Transverse colon (tissue), 4 donors: ENCODE measurements around the gene PELI2. TPM values are rescaled to one million over a fixed set of nuclear protein-coding genes. Genes with fewer than 3 reads are reported as not detected.

Source experiments
- DNase-seq: peaks from one replicate; pipeline ENCODE4 v3.0.0-alpha.2; 2019
- H3K27ac ChIP-seq, 4 donors: fragments of 200-600 bp; sonication (generic); 2 replicates each; pipeline ENCODE4 v1.5.1; 2016 to 2018; ENCODE audit warnings: inconsistent platforms in 4 of 4
- H3K27me3 ChIP-seq: fragments of 200-600 bp; sonication (generic); 2 replicates; pipeline ENCODE4 v1.5.1; 2017; ENCODE audit warnings: inconsistent platforms
- H3K36me3 ChIP-seq, 4 donors: fragments of 200-600 bp; sonication (generic); 2 replicates each; pipeline ENCODE4 v1.5.1; 2017 to 2019; ENCODE audit warnings: inconsistent platforms in 4 of 4
- H3K4me1 ChIP-seq, 4 donors: fragments of 200-600 bp; sonication (generic); 2 replicates each; pipeline ENCODE4 v1.5.1; 2017 to 2020; ENCODE audit warnings: inconsistent platforms in 4 of 4
- H3K4me3 ChIP-seq, 4 donors: fragments of 200-600 bp; sonication (generic); 1 replicate in 1 of 4; 2 replicates in 3 of 4; pipeline versions ENCODE4 v1.5.1 to v1.6.1; 2017 to 2019; ENCODE audit warnings: inconsistent platforms in 4 of 4
- H3K9me3 ChIP-seq, 2 donors: fragments of 200-600 bp; sonication (generic); 2 replicates each; pipeline ENCODE4 v1.5.1; 2017 to 2019; ENCODE audit warnings: inconsistent platforms in 2 of 2
- CTCF ChIP-seq, 5 experiments: fragments of 200-600 bp in 3 of 5; fragments of 450-650 bp in 2 of 5; sonication (generic) in 3 of 5; IDR thresholded peaks; 1 replicate in 2 of 5; 2 replicates in 3 of 5; pipeline ENCODE4 v1.5.1; 2016 to 2017; ENCODE audit warnings: antibody characterized with exemption in 5 of 5, inconsistent platforms in 3 of 5, mild to moderate bottlenecking in 2 of 5, moderate library complexity in 1 of 5
- EP300 ChIP-seq: sonication (generic); formaldehyde crosslinking; IDR thresholded peaks from one replicate; pipeline ENCODE4 v1.6.1; 2017; ENCODE audit warnings: antibody characterized with exemption, low read depth
- POLR2A ChIP-seq: fragments of 450-650 bp; IDR thresholded peaks from one replicate; pipeline ENCODE4 v1.6.1; 2016; ENCODE audit warnings: antibody characterized with exemption, mild to moderate bottlenecking, moderate library complexity
- POLR2AphosphoS5 ChIP-seq, 3 donors: sonication (generic); formaldehyde crosslinking; IDR thresholded peaks; one replicate each; pipeline ENCODE4 v1.6.1; 2016; ENCODE audit warnings: antibody characterized with exemption in 3 of 3
- WGBS, 2 donors: methylation state at CpG; one replicate each; pipeline ENCODE4 v1.1.5; 2018; ENCODE audit warnings: low coverage in 1 of 2; 5-methylcytosine and 5-hydroxymethylcytosine counted together
- in situ Hi-C, 4 donors: fragments of 200-750 bp; cut with MboI; loops; one replicate each; pipeline versions ENCODE4 v1.15.0 to v1.15.1; 2017; ENCODE audit warnings: low sequenced_read_pairs in 3 of 4, low pct_ligation_motif_present in 1 of 4, low pct_unique_long_range_greater_than_20kb in 1 of 4
- intact Hi-C: fragments of 100-400 bp; cut with DNase I; formaldehyde crosslinking; loops from one replicate; pipeline ENCODE4 v1.15.1; 2023; ENCODE audit warnings: low total_unique reads
- total RNA-seq, 4 donors: library from RNA; depleted of rRNA; stranded (reverse); fragments of >200 nt; gene quantifications; one replicate each; pipeline ENCODE4 v1.1.0, GENCODE V29; 2016

Gene PELI2
- total RNA-seq, 4 donors from 2014 or later: 4.8 to 29.9 (median 14.7) TPM

DNA sequence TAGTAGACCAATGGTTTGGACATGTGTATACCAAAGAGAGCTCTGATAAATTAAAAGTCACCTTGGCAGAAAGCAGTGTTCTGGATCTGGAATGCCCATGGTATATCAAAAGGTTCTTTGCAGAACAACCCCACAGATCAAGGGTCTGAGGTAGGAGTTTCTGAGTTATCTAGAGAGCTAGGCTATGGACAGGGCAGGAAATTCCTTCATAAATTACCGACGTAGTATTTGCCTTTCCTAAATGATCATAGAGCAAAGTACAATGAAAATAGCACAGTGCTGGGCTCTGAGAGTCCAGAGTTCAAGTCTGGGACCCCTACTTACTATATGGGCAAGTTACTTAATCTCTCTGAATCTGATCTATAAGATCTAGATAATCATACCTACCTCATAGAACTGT, 35.3 kb upstream of the PELI2 start:
- WGBS, 2 donors: 52% methylated on average over 2 of the region's 2 CpGs; no CpG with 5 or more reads in 1 of the 2 donors

GRCh38 chr14:56085471-56085870, 32.7 kb upstream of the PELI2 start:
- H3K4me1 ChIP-seq: peaks cover 0 to 11% (median 2%) of the 10 kb centered on the region in 4 donors
- WGBS, 2 donors: 82 to 85% methylated on average over 4 of the region's 4 CpGs
- intact Hi-C loops (no loop called here), in situ Hi-C loops (no loop called here)
- TF ChIP-seq POLR2A (no peak), CTCF (IDR thresholded peaks at IDR 0.05) (no peak), EP300 (no peak)
- H3K9me3 ChIP-seq: no peaks in the 10 kb centered on the region
- H3K27ac ChIP-seq: no peak overlapping the region
- H3K36me3 ChIP-seq: no peaks in the 10 kb centered on the region
- DNase-seq: no peak
- H3K27me3 ChIP-seq: no peaks in the 10 kb centered on the region
- no peak overlapping the region for H3K4me3 ChIP-seq

More for the DNA sequence above, 35.3 kb upstream of the PELI2 start:
- Histone ChIP-seq H3K4me1 (peaks cover 0 to 4% (median 0%) of the 10 kb centered on the region in 4 donors), H3K27me3 (no peaks in the 10 kb centered on the region), H3K9me3 (no peaks in the 10 kb centered on the region), H3K27ac (no peak overlapping the region), H3K4me3 (no peak overlapping the region), H3K36me3 (no peaks in the 10 kb centered on the region)
- intact Hi-C loops (no loop called here), in situ Hi-C loops (no loop called here)
- no peak for TF ChIP-seq CTCF (IDR thresholded peaks at IDR 0.05)
- no peak for TF ChIP-seq POLR2A
- TF ChIP-seq EP300: no peak
- TF ChIP-seq POLR2AphosphoS5 (IDR thresholded peaks at IDR 0.05): no peak
- DNase-seq: no peak

- Histone ChIP-seq H3K36me3 (no peaks in the 10 kb centered on the region), H3K9me3 (no peaks in the 10 kb centered on the region), H3K27ac (peak overlapping the region; percentile 40 to 66 (median 52)), H3K4me1 (peaks cover 0 to 11% (median 2%) of the 10 kb centered on the region in 4 donors), H3K27me3 (no peaks in the 10 kb centered on the region), H3K4me3 (no peak overlapping the region)
- in situ Hi-C loops: no loop called here
- intact Hi-C loops: loop anchor here (1.0 kb wide), 1 partner anchor 48 kb away; no protein-coding TSS in a partner anchor
- WGBS, 2 donors: 47 to 60% methylated on average over 8 to 11 of the region's 11 CpGs
- no peak for DNase-seq
- TF ChIP-seq POLR2AphosphoS5 (IDR thresholded peaks at IDR 0.05) (peak in 1 of 3 donors; percentile 33), POLR2A (no peak)
Measured at GRCh38 chr14:56087671-56088471, 30.3 kb upstream of the PELI2 start.

GRCh38 chr14:56088941-56089340, 29.3 kb upstream of the PELI2 start:
- DNase-seq: no peak
- intact Hi-C loops (no loop called here), in situ Hi-C loops (no loop called here)
- H3K36me3 ChIP-seq: no peaks in the 10 kb centered on the region
- TF ChIP-seq POLR2A (no peak), POLR2AphosphoS5 (IDR thresholded peaks at IDR 0.05) (peak in 1 of 3 donors; percentile 18)
- H3K4me3 ChIP-seq: no peak overlapping the region
- H3K4me1 ChIP-seq: peaks cover 0 to 11% (median 2%) of the 10 kb centered on the region in 4 donors
- H3K27me3 ChIP-seq: no peaks in the 10 kb centered on the region
- peak overlapping the region in 3 of 4 donors; percentile 40 to 66 (median 56) for H3K27ac ChIP-seq
- WGBS, 2 donors: 61% methylated on average over 3 of the region's 3 CpGs
- H3K9me3 ChIP-seq: no peaks in the 10 kb centered on the region

DNA sequence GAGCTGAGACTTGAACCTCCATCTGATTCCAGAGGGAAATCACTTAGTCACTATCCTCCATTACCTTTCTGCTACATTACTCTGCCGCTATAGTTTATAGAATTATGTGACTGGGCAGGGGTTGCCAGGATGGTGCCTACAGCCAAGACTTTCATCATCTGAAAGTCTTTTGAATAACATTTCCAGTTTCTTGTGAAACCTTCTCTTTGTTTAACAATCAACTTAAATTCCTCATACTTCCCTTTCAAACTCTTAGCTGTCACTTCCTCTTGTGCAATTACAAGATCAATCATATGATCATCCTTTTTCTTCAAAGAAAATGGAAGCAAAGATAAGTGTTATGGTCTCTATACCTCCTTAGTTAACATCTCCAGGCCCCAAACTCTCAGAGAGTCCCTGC, 25.4 kb upstream of the PELI2 start:
- Histone ChIP-seq H3K36me3 (no peaks in the 10 kb centered on the region), H3K9me3 (no peaks in the 10 kb centered on the region), H3K4me1 (peaks cover 0 to 11% (median 0%) of the 10 kb centered on the region in 4 donors), H3K4me3 (no peak overlapping the region), H3K27ac (no peak overlapping the region), H3K27me3 (no peaks in the 10 kb centered on the region)
- intact Hi-C loops: no loop called here
- 85 to 100% methylated on average over 1 of the region's 1 CpG for WGBS, 2 donors
- DNase-seq: no peak
- no peak for TF ChIP-seq CTCF (IDR thresholded peaks at IDR 0.05)
- TF ChIP-seq POLR2AphosphoS5 (IDR thresholded peaks at IDR 0.05): no peak
- TF ChIP-seq EP300: no peak
- TF ChIP-seq POLR2A: no peak
- in situ Hi-C loops: no loop called here
